BE2C (cell line): Measurements from ENCODE around the gene HOXA1.

ENCODE experiments used
- DNase-seq: peaks from one replicate; pipeline ENCODE4 v3.0.0-alpha.2; 2020
- H3K27me3 ChIP-seq: fragments of 250-450 bp; sonication (Bioruptor Pico); 2 replicates; pipeline ENCODE4 v1.5.1; 2020; ENCODE audit warnings: mild to moderate bottlenecking
- H3K36me3 ChIP-seq: fragments of 250-450 bp; sonication (Bioruptor Pico); 2 replicates; pipeline ENCODE4 v1.5.1; 2020; ENCODE audit warnings: mild to moderate bottlenecking
- H3K4me1 ChIP-seq: fragments of 250-450 bp; sonication (Bioruptor Pico); 2 replicates; pipeline ENCODE4 v1.5.1; 2020
- H3K4me3 ChIP-seq: 2 replicates; pipeline ENCODE4 v1.5.1; 2011; ENCODE audit warnings: low read depth, low read length
- H3K9me3 ChIP-seq: fragments of 250-450 bp; sonication (Bioruptor Pico); 2 replicates; pipeline ENCODE4 v1.5.1; 2020
- TF ChIP-seq, protein P1 (sequence below): IDR thresholded peaks from 2 replicates; pipeline ENCODE4 v1.5.1; 2012; ENCODE audit warnings: mild to moderate bottlenecking, low read depth, low read length

The HOXA1 gene

DNA sequence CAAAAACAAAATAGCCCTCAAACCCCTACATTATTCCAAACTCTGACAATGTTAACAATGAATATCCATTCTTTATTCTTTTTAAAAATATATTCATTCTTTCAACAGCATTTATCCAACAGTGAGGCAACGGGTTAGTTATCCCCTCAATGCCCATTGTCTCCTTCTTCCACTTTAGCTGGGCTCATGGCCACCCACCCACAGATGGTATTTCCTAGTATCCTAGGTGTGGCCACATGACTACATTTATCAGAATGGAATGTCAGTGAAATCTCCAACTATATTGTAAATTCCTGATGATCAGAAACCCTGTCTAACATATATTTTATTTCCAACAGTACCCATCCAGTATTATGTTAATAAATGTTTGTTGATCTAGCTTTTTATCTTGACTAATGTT, 13.6 kb downstream of the HOXA1 start:
- TF ChIP-seq, protein P1, sequence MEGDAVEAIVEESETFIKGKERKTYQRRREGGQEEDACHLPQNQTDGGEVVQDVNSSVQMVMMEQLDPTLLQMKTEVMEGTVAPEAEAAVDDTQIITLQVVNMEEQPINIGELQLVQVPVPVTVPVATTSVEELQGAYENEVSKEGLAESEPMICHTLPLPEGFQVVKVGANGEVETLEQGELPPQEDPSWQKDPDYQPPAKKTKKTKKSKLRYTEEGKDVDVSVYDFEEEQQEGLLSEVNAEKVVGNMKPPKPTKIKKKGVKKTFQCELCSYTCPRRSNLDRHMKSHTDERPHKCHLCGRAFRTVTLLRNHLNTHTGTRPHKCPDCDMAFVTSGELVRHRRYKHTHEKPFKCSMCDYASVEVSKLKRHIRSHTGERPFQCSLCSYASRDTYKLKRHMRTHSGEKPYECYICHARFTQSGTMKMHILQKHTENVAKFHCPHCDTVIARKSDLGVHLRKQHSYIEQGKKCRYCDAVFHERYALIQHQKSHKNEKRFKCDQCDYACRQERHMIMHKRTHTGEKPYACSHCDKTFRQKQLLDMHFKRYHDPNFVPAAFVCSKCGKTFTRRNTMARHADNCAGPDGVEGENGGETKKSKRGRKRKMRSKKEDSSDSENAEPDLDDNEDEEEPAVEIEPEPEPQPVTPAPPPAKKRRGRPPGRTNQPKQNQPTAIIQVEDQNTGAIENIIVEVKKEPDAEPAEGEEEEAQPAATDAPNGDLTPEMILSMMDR, result no peak
- H3K27me3 ChIP-seq, result peaks cover 17% of the 10 kb centered on the region
- no peaks in the 10 kb centered on the region for H3K4me1 ChIP-seq
- H3K9me3 ChIP-seq, result no peaks in the 10 kb centered on the region
- H3K4me3 ChIP-seq, result no peak overlapping the region
- DNase-seq, result no peak
- H3K36me3 ChIP-seq, result no peaks in the 10 kb centered on the region

DNA sequence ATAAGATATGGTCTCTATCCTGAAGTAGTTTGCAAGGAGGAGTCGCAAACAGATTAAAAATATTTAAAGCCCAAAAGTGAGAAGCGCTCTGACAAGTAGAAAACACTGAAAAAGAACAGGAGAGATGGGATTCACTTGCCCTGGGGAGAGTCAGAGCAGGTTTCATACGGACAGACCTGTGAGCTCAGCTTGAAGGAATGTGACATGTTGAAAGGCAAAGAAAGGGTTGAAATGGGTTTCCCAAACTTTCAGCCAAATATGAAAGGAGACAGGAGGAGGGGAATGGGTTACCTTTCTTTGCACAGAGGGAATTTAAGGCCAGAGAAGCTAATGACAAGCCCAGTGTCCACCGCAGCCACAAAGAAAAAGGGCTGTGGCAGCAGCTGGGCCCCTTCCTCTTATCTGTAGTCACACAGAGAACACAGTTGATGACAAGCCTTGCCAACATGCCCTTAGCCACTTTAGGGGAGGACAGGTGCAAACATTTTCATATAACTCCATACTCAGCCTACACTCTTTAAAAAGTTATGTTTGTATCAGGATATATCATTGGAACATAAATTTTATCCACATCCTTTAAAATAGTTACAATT, 14.9 kb downstream of the HOXA1 start:
- H3K4me3 ChIP-seq, result no peak overlapping the region
- DNase-seq, result no peak

GRCh38 chr7:27079234-27079975, 16.4 kb downstream of the HOXA1 start:
- Histone ChIP-seq H3K4me1 (no peaks in the 10 kb centered on the region), H3K27me3 (peaks cover 6% of the 10 kb centered on the region), H3K36me3 (no peaks in the 10 kb centered on the region), H3K9me3 (no peaks in the 10 kb centered on the region), H3K4me3 (no peak overlapping the region)
- TF ChIP-seq, protein P1, result no peak
- DNase-seq, result no peak

More for the DNA sequence above, 14.9 kb downstream of the HOXA1 start:
- no peaks in the 10 kb centered on the region for H3K4me1 ChIP-seq
- TF ChIP-seq, protein P1, result no peak
- peaks cover 7% of the 10 kb centered on the region for H3K27me3 ChIP-seq
- H3K9me3 ChIP-seq, result no peaks in the 10 kb centered on the region
- no peaks in the 10 kb centered on the region for H3K36me3 ChIP-seq

DNA sequence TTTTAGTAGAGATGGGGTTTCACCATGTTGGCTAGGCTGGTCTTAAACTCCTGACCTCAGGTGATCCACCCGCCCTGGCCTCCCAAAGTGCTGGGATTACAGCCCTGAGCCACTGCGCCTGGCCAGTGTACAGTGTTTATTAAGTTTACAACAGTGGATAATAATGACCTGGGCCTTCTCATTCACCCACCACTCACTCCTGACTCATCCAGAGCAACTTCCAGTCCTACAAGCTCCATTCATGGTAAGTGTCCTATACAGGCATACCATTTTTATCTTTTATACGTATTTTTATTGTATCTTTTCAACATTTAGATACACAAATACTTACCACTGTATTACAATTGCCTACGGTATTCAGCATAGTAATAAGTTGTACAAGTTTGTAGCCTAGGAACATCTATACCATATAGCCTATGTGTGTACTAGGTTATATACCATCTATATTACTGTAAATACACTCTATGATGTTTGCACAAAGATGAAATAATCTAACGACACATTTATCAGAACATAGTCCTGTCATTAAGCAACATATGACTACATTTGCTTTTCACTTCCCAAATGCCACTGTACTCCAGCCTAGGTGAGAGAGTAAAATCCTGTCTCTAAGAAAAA, 17.1 kb downstream of the HOXA1 start:
- no peaks in the 10 kb centered on the region for H3K9me3 ChIP-seq
- H3K4me3 ChIP-seq, result no peak overlapping the region
- DNase-seq, result no peak
- no peaks in the 10 kb centered on the region for H3K36me3 ChIP-seq
- H3K27me3 ChIP-seq, result no peaks in the 10 kb centered on the region; the same call in none of the 2 replicates
- TF ChIP-seq, protein P1, result no peak
- no peaks in the 10 kb centered on the region for H3K4me1 ChIP-seq

DNA sequence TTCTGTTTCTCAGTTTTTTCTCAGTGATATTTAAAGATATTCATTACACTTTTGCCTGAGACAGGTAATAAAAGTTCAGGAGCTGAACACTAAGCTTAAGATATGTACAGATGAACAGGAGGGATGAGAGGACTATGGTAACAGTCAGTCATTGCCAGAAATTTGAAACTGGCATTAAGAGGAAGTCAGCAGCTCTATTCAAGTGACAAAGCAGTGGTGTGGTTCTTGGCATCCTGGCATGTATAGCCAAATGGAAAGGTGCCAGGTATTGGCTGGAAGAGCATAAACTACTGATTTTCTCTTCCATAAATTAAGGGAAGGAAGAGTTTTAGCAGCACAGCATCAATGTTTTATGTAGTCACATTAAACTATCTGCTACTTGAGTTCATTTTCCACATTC, 22.7 kb downstream of the HOXA1 start:
- TF ChIP-seq, protein P1, result no peak
- Histone ChIP-seq H3K9me3 (no peaks in the 10 kb centered on the region), H3K27me3 (peaks cover 10% of the 10 kb centered on the region), H3K4me3 (no peak overlapping the region), H3K4me1 (no peaks in the 10 kb centered on the region), H3K36me3 (no peaks in the 10 kb centered on the region)
- DNase-seq, result no peak
